Measurements from ENCODE around the gene SENP5. TPM values are rescaled to one million over a fixed set of nuclear protein-coding genes. Genes with fewer than 3 reads are reported as not detected.
"Not testable (repeated sequence)": the region's sequence is repeated elsewhere in the genome, so short reads cannot be mapped to it uniquely, and the experiment has no call there.

The SENP5 gene
- total RNA-seq, 1 donor from 2014 or later = 44.3 TPM

DNA sequence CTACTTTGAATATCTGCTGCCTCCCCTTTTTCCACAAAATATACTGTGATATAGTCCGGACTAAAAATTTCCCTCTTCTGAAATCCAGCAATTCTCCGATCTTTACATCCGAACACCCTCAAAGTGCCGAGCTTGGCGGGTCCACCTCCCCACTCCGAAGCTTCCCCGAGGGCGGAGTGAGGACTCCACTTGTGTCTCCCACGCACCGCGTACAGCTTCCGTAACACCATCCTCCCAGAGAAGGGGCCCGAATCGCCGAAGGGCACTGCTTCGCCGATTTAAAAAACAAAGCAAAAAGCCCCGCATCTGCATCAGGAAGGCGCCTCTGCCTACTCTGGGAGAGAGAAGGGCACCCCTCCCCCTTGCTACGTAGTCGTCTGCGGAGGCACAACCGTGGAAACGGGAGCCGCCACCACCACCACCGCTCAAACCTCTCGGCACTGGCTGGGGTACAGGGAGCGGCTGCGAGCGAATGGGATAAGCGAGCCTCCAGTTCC is 74.1 kb downstream of the SENP5 start:
- DNase-seq (ENCODE audit: low spot score) = no peak

- peak; percentile 98 for DNase-seq (ENCODE audit: low spot score)
These were observed 74.7 kb downstream of the SENP5 start, which contains the start of gene NCBP2 for GRCh38 chr3:196942226-196942914. TSS of gene NCBP2 (minus strand) at chr3:196942528. CDS start at chr3:196942503, 25 bp downstream.

GRCh38 chr3:196942915-196943277 is 75.2 kb downstream of the SENP5 start:
- no peak for DNase-seq (ENCODE audit: low spot score)

- DNase-seq (ENCODE audit: low spot score) = not testable (repeated sequence)
These were observed 76.5 kb downstream of the SENP5 start for GRCh38 chr3:196944037-196944790.

DNA sequence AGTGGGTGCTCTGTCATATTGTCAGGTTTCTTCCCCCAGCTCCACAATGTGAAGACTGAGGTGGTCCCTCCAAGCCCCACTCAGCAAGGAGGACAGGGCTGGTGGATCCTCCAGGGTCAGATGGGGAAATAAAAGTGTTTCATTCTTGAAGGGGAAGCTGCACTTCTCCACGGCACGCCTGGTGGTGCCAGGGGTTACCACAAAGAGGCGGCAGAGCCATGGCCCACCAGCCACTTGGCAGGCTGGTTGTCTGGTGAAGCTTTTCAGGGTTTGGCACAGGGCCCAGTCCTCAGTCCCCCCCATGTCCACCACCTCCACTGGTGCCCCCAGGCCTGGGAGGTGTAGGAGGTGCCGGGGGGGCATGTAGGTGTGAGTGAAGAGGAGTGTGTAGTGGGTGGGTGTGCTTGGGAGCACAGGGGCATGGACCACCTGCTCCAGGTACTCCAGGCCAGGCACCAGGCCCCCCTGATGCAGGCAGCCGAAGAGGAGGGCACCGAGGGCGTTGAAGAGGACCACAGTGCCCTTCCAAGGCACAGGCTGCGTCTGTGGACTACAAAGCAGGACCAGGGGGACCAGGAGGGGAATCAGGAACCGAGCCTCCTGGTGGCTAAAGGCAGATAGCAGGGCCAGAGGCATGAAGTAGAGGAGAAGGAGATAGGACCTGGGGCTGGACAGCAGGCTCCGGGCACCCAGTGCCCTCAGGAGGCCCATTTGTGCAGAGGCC is 79.6 kb downstream of the SENP5 start:
- no peak for DNase-seq (ENCODE audit: low spot score)

GRCh38 chr3:196947860-196948441 is 80.2 kb downstream of the SENP5 start:
- DNase-seq (ENCODE audit: low spot score) = no peak

DNA sequence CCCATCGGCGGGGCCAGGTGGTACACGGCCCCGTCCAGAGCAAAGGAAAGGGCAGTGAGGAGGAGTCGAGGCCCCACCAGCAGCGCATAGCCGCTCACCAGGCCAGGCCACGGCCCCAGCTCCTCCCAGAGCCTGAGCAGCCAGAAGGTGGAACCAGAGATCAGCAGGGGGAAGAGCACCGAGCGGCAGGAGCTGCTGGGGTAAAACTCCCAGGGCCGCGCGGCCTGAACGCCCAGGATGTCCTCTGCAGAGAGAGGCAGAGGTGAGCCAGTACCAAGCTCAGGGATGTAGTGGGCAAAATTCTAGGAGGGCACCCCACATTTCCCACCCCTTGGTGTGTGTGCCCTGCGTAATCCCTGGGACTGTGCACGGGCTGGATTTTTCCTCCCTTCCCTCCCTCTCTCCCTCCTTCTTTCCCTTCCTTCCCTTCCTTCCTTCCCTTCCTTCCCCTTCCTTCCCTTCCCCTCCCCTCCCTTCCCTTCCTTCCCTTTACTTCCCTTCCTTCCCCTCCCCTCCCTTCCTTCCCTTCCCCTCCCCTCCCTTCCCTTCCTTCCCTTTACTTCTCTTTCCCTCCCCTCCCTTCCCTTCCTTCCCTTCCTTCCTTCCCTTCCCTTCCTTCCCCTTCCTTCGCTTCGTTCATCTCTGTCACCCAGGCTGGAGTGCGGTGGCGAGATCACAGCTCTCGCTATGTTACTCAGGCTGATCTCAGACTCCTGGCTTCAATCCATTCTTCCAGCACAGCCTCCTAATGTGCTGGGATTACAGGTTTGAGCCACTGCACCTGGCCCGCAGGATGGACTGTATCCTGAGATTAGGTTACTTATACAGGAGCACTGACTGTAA is 80.9 kb downstream of the SENP5 start:
- DNase-seq (ENCODE audit: low spot score) = no peak

DNA sequence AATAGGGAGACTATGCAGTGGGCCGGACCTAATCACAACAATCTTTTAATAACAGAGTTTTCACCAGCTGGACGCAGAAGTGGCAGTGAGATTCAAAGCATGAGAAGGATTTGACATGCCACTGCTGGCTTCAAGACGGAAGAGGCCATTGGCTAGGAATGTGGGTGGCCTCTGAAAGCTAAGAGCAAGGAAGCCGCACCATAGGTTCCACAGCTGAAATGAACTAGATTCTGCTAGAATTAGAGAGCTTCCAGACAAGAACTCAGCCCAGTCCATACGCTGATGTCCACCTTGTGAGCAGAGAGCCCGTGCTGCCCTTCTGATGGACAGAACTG is 81.5 kb downstream of the SENP5 start:
- no peak for DNase-seq (ENCODE audit: low spot score)

DNA sequence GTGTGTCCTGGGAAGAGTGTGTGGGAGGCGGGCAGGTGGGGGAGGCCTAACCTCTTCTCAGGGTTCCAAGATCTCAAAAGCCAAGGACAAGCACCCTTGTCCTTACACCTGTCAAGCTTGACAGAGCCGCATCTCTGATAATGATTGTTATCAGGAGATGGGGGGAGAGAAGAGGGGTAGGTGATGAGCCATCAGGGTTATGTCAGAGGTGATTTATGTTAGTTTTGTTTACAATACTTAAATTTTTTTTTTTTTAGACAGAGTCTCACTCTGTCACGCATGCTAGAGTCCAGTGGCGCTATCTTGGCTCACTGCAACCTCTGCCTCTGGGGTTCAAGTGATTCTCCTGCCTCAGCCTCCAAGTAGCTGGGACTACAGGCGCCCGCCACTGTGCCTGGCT is 82.0 kb downstream of the SENP5 start:
- no peak for DNase-seq (ENCODE audit: low spot score)

DNA sequence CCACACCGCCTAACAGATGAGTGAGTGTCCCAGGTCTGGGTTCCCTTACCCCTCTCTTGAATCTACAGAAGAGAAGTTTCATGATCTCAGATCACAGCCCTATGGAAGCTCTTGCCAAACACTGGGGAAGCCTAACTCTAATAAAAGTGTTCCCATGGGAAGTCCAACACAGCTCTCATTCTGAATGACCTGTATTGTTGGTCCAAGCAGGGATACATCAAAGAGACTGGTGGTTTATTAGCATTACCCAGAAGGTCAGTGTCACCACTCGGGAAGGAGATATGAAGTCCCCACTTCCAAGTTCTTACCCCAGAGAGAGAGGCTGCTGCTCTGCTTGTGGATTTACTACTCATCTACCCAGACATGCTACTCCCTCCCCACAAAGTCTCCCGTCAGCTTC is 83.7 kb downstream of the SENP5 start:
- DNase-seq (ENCODE audit: low spot score) = no peak

DNA sequence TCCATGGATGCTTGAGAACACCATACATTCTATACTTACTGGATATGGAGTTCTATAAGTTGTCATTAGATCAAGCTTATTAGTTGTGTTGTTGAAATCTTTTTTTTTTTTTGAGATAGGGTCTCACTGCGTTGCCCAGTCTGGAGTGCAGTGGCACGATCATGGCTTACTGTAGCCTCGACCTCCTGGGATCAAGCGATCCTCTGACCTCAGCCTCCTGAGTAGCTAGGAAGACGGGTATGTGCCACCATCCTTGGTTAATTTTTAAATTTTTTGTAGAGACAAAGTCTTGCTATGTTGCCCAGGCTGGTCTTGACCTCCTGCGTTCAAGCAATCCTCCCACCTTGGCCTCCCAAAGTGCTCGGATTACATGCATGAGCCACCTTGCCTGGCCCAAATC is 87.1 kb downstream of the SENP5 start:
- no peak for DNase-seq (ENCODE audit: low spot score)

GRCh38 chr3:196962108-196962929 is 94.6 kb downstream of the SENP5 start:
- no peak for DNase-seq (ENCODE audit: low spot score)

- no peak for DNase-seq (ENCODE audit: low spot score)
These were observed 95.4 kb downstream of the SENP5 start for GRCh38 chr3:196962930-196963630.

GRCh38 chr3:196963631-196963953 is 95.9 kb downstream of the SENP5 start:
- no peak for DNase-seq (ENCODE audit: low spot score)

DNA sequence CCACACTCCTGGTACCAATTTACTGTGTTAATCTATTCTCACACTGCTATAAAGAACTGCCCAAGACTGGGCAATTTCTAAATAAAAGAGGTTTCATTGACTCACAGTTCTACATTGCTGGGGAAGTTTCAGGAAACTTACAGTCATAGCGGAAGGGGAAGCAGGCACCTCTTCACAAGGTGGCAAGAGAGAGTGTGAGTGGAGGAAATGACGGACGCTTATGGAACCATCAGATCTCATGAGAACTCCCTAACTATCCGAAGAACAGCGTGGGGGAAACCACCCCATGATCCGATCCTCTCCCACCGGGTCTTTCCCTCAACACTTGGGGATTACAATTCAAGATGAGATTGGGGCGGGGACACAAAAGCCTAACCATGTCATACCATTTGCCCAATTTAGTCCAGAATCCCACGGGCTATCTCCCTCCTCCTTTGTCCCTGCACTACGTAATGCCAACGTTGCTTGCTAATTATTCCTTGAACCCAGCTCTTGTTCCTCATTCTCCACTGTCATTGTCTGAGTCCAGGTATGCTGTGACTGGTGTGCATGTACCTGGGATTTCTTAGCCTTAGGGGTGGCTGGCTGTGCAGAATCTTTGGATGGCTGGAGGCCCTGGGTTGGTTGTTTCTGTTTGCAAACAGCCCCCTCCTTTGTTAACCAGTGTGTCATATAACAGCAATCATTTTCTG is 97.5 kb downstream of the SENP5 start:
- no peak for DNase-seq (ENCODE audit: low spot score)

DNA sequence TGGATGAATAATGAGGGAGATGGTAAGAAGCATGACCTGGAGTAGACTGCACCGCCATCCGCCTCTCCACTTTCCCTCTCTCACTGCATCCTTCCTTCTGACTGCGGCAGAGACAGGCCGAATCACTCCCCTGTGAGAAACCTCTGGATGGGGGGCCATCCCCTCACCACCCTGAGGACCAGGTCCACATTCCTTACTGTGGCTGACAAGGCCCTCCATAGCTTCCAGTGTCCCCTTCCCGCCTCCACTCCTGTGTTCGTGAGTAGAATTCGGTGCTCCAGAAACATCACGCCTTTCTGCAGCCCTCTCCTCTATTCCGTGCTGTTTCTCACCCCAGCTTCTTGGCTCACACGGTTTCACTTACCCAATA is 98.1 kb downstream of the SENP5 start:
- DNase-seq (ENCODE audit: low spot score) = no peak

DNA sequence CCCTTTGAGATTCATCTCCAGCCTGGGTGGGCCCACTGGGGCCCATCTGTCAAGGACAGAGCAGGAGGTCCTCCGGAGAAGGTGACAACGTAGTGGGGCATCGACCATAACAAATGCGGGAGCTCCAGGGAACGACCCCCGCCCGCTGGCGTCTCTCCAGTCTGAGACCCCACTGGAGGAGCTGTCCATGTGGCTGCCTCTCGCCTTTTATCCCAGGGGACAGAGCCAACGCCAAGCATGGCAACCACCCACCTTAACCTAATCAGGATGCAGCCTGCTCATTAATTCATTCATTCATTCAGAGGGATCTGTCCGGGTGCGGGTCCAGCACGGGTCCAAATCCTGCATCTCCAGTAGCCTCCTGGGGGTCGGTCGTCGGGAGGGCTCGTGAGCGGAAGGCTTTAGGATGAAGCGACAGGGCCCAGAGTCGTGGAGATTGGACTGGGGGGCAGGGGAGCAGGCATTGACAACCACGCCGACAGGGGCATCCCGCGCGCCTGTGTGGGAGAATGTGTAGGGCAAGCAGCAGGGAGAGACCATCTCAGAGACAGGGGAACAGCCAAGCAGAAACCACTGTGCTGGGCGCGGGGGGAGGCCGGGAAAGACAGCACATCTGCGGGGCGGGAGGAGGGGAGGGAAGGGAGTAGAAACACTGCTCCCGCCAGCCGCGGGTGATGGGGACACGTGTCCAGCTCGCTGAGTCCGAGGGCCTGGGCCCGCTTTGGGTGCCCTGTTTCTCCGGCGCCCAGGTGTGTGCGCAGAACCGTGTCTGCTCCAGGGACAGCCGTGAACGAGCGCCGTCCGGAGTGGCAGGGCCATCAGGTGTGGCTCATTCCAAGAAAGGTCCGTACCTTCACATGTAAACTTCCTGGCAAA is 99.0 kb downstream of the SENP5 start:
- peak; percentile 27 for DNase-seq (ENCODE audit: low spot score)
